Measurements from ENCODE around the gene GARNL3.

DNA sequence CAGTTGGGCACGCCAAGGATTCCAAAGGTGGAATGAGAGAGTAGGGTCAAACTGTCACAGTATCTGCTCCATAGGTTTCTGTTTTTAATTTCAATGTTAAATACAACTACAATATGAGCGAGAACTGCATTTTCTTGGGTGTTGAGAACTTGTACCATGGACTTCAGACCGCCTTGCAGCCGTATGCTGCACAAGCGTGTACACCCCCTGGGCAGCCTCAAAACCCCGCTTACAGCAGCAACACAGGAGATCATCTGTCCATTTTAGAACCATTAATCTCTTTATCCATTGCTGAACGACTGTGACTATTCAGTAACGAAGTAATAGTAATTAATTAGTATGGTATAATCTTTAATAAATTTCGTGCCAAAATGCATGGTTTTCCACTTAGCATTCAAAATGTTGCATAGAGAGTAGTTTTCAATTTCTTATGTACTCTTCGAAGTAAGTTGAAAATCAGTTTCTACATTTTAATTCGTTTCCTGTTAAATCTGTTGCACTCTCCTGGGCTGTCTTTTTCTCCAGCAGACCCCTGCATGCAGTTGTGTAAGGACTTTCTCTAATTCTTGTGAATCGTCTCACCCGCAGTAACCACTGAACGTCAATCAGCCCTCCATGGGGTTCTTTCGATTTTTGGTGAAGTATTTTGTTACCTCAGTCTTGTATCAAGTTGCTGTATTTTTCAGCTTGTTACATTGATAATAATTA is 42.0 kb upstream of the GARNL3 start:
- TF ChIP-seq, protein P1, sequence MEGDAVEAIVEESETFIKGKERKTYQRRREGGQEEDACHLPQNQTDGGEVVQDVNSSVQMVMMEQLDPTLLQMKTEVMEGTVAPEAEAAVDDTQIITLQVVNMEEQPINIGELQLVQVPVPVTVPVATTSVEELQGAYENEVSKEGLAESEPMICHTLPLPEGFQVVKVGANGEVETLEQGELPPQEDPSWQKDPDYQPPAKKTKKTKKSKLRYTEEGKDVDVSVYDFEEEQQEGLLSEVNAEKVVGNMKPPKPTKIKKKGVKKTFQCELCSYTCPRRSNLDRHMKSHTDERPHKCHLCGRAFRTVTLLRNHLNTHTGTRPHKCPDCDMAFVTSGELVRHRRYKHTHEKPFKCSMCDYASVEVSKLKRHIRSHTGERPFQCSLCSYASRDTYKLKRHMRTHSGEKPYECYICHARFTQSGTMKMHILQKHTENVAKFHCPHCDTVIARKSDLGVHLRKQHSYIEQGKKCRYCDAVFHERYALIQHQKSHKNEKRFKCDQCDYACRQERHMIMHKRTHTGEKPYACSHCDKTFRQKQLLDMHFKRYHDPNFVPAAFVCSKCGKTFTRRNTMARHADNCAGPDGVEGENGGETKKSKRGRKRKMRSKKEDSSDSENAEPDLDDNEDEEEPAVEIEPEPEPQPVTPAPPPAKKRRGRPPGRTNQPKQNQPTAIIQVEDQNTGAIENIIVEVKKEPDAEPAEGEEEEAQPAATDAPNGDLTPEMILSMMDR (IDR thresholded peaks at IDR 0.05; ENCODE audit: low read length), result no peak
- no peak for TF ChIP-seq EZH2 (IDR thresholded peaks at IDR 0.05; ENCODE audit: borderline replicate concordance, low read length)

Measured in OCI-LY1 (cell line).